PC-9 (cell line): ENCODE measurements around the gene NOD1. TPM values are rescaled to one million over a fixed set of nuclear protein-coding genes. Genes with fewer than 3 reads are reported as not detected.
A peak's percentile ranks its signal among the peaks of the same experiment; 100 is the strongest.

ENCODE experiments used
- BruUV-seq: library from RNA; stranded (reverse); fragments of 400-500 nt; replicated peaks from 2 replicates; lab custom pipeline; 2021; lab: Mats Ljungman, UMichigan
- CTCF ChIA-PET: fragments of 300-600 bp; sonication (Branson Sonifier 250); formaldehyde crosslinking; loops from one replicate; lab custom pipeline; 2022; ENCODE audit warnings: antibody characterized with exemption; lab: Charles Lee
- POLR2A ChIA-PET: fragments of 300-600 bp; sonication (Branson Sonifier 250); formaldehyde crosslinking; loops from one replicate; lab custom pipeline; 2022; ENCODE audit warnings: antibody characterized with exemption; ENCODE audit not compliant: unreplicated experiment; lab: Charles Lee
- DNase-seq, 2 experiments: peaks; one replicate each; pipeline versions ENCODE4 v3.0.0 to v3.0.0-alpha.2; 2015 to 2022; ENCODE audit warnings: mixed read lengths in 1 of 2
- H2AFZ ChIP-seq: fragments of 200-600 bp; sonication (generic); 2 replicates; pipeline ENCODE4 v1.8.1; 2017; ENCODE audit warnings: antibody characterized with exemption
- H3F3A ChIP-seq: fragments of 200-600 bp; sonication (generic); 2 replicates; pipeline ENCODE4 v1.8.1; 2017; ENCODE audit warnings: antibody characterized with exemption, mild to moderate bottlenecking, low read depth; ENCODE audit not compliant: insufficient read depth
- H3K27ac ChIP-seq: fragments of 200-600 bp; sonication (generic); 2 replicates; pipeline ENCODE4 v1.6.1; 2016; ENCODE audit warnings: mixed run types
- H3K27me3 ChIP-seq: fragments of 200-600 bp; sonication (generic); 2 replicates; pipeline ENCODE4 v1.6.1; 2016; ENCODE audit warnings: low read depth, mixed run types; ENCODE audit not compliant: insufficient read depth
- H3K36me3 ChIP-seq: fragments of 200-600 bp; sonication (generic); 2 replicates; pipeline ENCODE4 v1.6.1; 2016; ENCODE audit warnings: low read depth, mixed run types
- H3K4me1 ChIP-seq: fragments of 200-600 bp; sonication (generic); replicated peaks from 2 replicates; pipeline ENCODE4 v1.6.1; 2016; ENCODE audit warnings: mixed run types; ENCODE audit not compliant: insufficient read depth
- H3K4me2 ChIP-seq: fragments of 200-600 bp; sonication (generic); 2 replicates; pipeline ENCODE4 v1.6.1; 2017; ENCODE audit warnings: mixed run types
- H3K4me3 ChIP-seq: fragments of 200-600 bp; sonication (generic); 2 replicates; pipeline ENCODE4 v1.6.1; 2016; ENCODE audit warnings: mixed run types
- H3K79me2 ChIP-seq: fragments of 200-600 bp; sonication (generic); 2 replicates; pipeline ENCODE4 v1.6.1; 2017; ENCODE audit warnings: low read depth, mixed run types
- H3K9me2 ChIP-seq: fragments of 200-600 bp; sonication (generic); 2 replicates; pipeline ENCODE4 v1.8.1; 2017; ENCODE audit warnings: mild to moderate bottlenecking; ENCODE audit not compliant: insufficient read depth
- H3K9me3 ChIP-seq: fragments of 200-600 bp; sonication (generic); 2 replicates; pipeline ENCODE4 v1.8.1; 2016; ENCODE audit warnings: low read depth; ENCODE audit not compliant: insufficient read depth
- H4K20me1 ChIP-seq: fragments of 200-600 bp; sonication (generic); 2 replicates; pipeline ENCODE4 v1.8.1; 2017; ENCODE audit not compliant: insufficient read depth
- EZH2 ChIP-seq: fragments of 200-600 bp; sonication (generic); IDR thresholded peaks from 2 replicates; pipeline ENCODE4 v1.8.0; 2017; ENCODE audit warnings: antibody characterized with exemption, low read depth
- intact Hi-C: fragments of 100-400 bp; cut with micrococcal nuclease; formaldehyde crosslinking; loops from one replicate; pipeline ENCODE4 v1.10.0; 2022; ENCODE audit not compliant: unreplicated experiment
- total RNA-seq: library from RNA; stranded (reverse); gene quantifications from 2 replicates; pipeline ENCODE4 v1.2.3, GENCODE V29; 2021
- TF ChIP-seq, protein P1 (sequence below): fragments of 200-600 bp; sonication (generic); conservative IDR thresholded peaks from 2 replicates; pipeline ENCODE4 v1.6.1; 2017; ENCODE audit warnings: mixed run types, antibody characterized with exemption, mild to moderate bottlenecking, moderate library complexity

NOD1 gene
- total RNA-seq, 1 experiment from 2014 or later, result 16.5 TPM

DNA sequence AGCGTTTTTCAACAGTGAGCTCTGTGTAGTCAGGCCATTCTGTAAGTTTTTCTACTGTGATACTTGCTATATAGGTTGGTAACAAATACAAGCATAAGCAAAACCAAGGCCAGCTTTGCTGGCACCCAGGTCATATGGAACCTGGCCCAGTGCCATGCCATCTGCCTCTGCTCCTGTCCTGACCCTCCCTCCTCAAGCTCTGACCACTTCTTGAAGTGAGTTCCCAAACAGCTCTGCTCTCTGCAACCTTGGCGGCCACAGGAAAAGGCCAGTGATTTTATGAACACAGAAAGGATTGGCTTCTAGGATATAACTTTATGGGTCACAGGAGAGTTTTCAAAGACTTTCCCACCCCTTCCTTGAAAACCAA, 12.8 kb downstream of the NOD1 start:
- Histone ChIP-seq H3K27me3 (no peaks in the 10 kb centered on the region), H2AFZ (no peak overlapping the region), H4K20me1 (no peaks in the 10 kb centered on the region), H3K79me2 (peaks cover 18% of the 10 kb centered on the region), H3K4me3 (no peak overlapping the region), H3K36me3 (0 out of 2 replicates have a peak, but pooled peaks cover 7% of the 10 kb centered on the region), H3K9me3 (no peaks in the 10 kb centered on the region), H3K27ac (no peak overlapping the region), H3K4me1 (peaks cover 12% of the 10 kb centered on the region), H3K4me2 (no peak overlapping the region), H3K9me2 (no peaks in the 10 kb centered on the region), H3F3A (peaks cover under 1% of the 10 kb centered on the region; the same call in 1 of the 2 replicates)
- TF ChIP-seq, protein P1, sequence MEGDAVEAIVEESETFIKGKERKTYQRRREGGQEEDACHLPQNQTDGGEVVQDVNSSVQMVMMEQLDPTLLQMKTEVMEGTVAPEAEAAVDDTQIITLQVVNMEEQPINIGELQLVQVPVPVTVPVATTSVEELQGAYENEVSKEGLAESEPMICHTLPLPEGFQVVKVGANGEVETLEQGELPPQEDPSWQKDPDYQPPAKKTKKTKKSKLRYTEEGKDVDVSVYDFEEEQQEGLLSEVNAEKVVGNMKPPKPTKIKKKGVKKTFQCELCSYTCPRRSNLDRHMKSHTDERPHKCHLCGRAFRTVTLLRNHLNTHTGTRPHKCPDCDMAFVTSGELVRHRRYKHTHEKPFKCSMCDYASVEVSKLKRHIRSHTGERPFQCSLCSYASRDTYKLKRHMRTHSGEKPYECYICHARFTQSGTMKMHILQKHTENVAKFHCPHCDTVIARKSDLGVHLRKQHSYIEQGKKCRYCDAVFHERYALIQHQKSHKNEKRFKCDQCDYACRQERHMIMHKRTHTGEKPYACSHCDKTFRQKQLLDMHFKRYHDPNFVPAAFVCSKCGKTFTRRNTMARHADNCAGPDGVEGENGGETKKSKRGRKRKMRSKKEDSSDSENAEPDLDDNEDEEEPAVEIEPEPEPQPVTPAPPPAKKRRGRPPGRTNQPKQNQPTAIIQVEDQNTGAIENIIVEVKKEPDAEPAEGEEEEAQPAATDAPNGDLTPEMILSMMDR, result no peak
- TF ChIP-seq EZH2, result no peak
- POLR2A ChIA-PET, result interaction anchor here (0.5 to 0.6 kb wide), 2 partner anchors 182 to 304 kb away, joined by 3 to 28 read pairs; no protein-coding TSS in a partner anchor
- intact Hi-C loops, result no loop called here
- peak in 1 of 2 experiments; percentile 50 for DNase-seq
- CTCF ChIA-PET, result no interaction called here
- no TSS peak for BruUV-seq

DNA sequence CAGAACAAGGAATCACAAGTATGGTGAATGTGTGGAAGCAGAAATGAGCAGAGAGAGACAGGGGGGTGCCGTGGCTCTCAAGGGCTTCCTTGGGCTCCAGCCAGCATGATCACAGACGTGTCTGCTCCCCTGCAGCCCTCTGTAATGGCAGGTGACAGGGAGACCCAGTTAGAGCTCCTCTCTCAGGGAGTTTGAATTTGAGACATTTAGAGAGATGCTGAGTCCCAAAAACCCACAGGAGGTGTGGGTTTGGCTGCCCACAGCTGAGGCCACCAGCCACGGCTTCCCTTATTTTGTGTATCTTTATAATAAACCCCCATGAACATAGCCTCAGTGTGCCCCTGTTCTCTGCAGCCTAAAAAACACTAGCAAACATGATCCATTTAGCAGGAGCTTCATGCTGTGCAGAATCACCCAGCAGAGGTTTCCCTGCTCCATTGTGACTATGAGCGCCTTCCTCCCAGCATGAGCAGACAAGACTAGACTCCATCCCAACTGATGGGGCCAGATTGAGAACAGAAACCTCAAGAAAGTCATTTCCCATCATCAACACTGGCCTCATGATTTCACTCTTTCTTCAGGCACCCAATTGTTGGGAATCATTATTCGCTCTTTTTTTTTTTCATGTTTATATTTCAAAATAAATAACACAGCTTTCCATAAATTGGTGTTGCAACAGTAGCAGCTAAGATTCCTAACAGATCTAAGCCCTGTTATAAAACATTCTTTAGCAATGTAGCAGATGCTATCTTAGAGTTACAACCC, 13.4 kb downstream of the NOD1 start:
- no peaks in the 10 kb centered on the region for H4K20me1 ChIP-seq
- BruUV-seq, result no TSS peak
- H3K9me3 ChIP-seq, result no peaks in the 10 kb centered on the region
- no peaks in the 10 kb centered on the region for H3K9me2 ChIP-seq
- H3K4me2 ChIP-seq, result no peak overlapping the region
- H3F3A ChIP-seq, result peaks cover 7% of the 10 kb centered on the region; the same call in 1 of the 2 replicates
- ChIA-PET CTCF (no interaction called here), POLR2A (interaction anchor here (0.5 to 0.6 kb wide), 2 partner anchors 181 to 305 kb away, joined by 3 to 28 read pairs; no protein-coding TSS in a partner anchor)
- H3K79me2 ChIP-seq, result peaks cover 14% of the 10 kb centered on the region
- intact Hi-C loops, result no loop called here
- H2AFZ ChIP-seq, result no peak overlapping the region
- H3K36me3 ChIP-seq, result 0 out of 2 replicates have a peak, but pooled peaks cover 7% of the 10 kb centered on the region
- H3K4me1 ChIP-seq, result peaks cover 18% of the 10 kb centered on the region
- DNase-seq, result no peak
- H3K27ac ChIP-seq, result no peak overlapping the region
- no peaks in the 10 kb centered on the region for H3K27me3 ChIP-seq
- TF ChIP-seq, protein P1, result no peak
- TF ChIP-seq EZH2, result no peak
- H3K4me3 ChIP-seq, result no peak overlapping the region

DNA sequence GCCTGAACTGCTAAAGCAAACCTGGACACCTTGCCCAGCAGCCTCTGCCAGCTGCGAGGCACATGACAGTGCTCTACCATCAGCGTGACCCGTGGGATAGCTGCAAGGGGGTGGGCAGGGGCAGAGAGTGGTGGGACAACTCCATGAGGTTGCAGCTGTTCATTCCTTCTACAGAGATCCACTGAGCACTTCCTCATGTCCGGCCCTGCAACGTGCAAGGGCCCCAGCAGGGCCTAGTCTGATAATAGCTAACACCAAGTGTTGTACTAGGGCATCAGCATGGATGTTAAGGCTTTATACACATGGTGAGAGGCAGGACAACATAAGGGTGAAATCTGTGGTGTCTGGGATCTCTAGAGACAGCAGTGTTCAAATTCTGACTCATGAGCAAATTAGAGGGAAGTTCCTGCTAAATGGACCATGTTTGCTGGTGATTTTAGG, 14.3 kb downstream of the NOD1 start:
- H3K27ac ChIP-seq, result no peak overlapping the region
- CTCF ChIA-PET, result no interaction called here

More for the DNA sequence above, 14.3 kb downstream of the NOD1 start:
- no peaks in the 10 kb centered on the region for H3K9me2 ChIP-seq
- H4K20me1 ChIP-seq, result no peaks in the 10 kb centered on the region
- peaks cover 14% of the 10 kb centered on the region for H3K79me2 ChIP-seq
- no peak overlapping the region for H2AFZ ChIP-seq
- BruUV-seq, result no TSS peak
- no peak overlapping the region for H3K4me2 ChIP-seq
- intact Hi-C loops, result no loop called here
- H3K36me3 ChIP-seq, result 0 out of 2 replicates have a peak, but pooled peaks cover 7% of the 10 kb centered on the region
- TF ChIP-seq, protein P1, result no peak
- TF ChIP-seq EZH2, result no peak
- no peak overlapping the region for H3K4me3 ChIP-seq
- H3K4me1 ChIP-seq, result peaks cover 26% of the 10 kb centered on the region
- DNase-seq, result no peak
- no peaks in the 10 kb centered on the region for H3K9me3 ChIP-seq
- H3F3A ChIP-seq, result peaks cover 16% of the 10 kb centered on the region
- H3K27me3 ChIP-seq, result no peaks in the 10 kb centered on the region
- POLR2A ChIA-PET, result interaction anchor here (0.6 kb wide), 1 partner anchor 17 kb away, joined by 3 read pairs; no protein-coding TSS in a partner anchor
